Mammary epithelial cell (primary cell): ENCODE results near the gene CDH12.

Source experiments
- CTCF ChIP-seq, 2 donors: IDR thresholded peaks in 1 of 2; conservative IDR thresholded peaks in 1 of 2; 2 replicates each; pipeline ENCODE4 v1.5.1; 2011 to 2012; ENCODE audit warnings: inconsistent platforms in 2 of 2, low read length in 2 of 2, mild to moderate bottlenecking in 2 of 2, control low read depth in 1 of 2, low read depth in 1 of 2; ENCODE audit not compliant: insufficient read depth in 1 of 2; ENCODE audit errors: extremely low read depth in 1 of 2
- EZH2 ChIP-seq: IDR thresholded peaks from 2 replicates; pipeline ENCODE4 v1.6.1; 2012; ENCODE audit warnings: low read length, inconsistent platforms, borderline replicate concordance

GRCh38 chr5:22662391-22662790 is 190.8 kb downstream of the CDH12 start:
- no peak for TF ChIP-seq CTCF (conservative IDR thresholded peaks at IDR 0.05 in 1 of 2, IDR thresholded peaks at IDR 0.05 in 1 of 2; ENCODE audit: extremely low read depth in 1 of 2, insufficient read depth in 1 of 2, low read depth in 1 of 2, low read length in 2 of 2)
- TF ChIP-seq EZH2 = no peak
